GM18526 (cell line): ENCODE measurements around the gene MAGI3.

Source experiments
- POLR2A ChIP-seq: IDR thresholded peaks from 3 replicates; pipeline ENCODE4 v1.6.1; 2011; ENCODE audit not compliant: insufficient read length; ENCODE audit errors: extremely low read depth

Gene MAGI3

GRCh38 chr1:113467991-113468390, 77.7 kb downstream of the MAGI3 start:
- no peak for TF ChIP-seq POLR2A

- no peak for TF ChIP-seq POLR2A
These were observed 89.7 kb downstream of the MAGI3 start for GRCh38 chr1:113479713-113480676.

GRCh38 chr1:113488576-113489177, 98.4 kb downstream of the MAGI3 start:
- no peak for TF ChIP-seq POLR2A

GRCh38 chr1:113490384-113490783, 100.1 kb downstream of the MAGI3 start:
- no peak for TF ChIP-seq POLR2A

GRCh38 chr1:113493533-113493932, 103.2 kb downstream of the MAGI3 start:
- no peak for TF ChIP-seq POLR2A

GRCh38 chr1:113505357-113505756, 115.0 kb downstream of the MAGI3 start:
- no peak for TF ChIP-seq POLR2A

- TF ChIP-seq POLR2A, result no peak
These were observed 117.4 kb downstream of the MAGI3 start for GRCh38 chr1:113507552-113508214.

GRCh38 chr1:113508364-113509164, 118.2 kb downstream of the MAGI3 start:
- no peak for TF ChIP-seq POLR2A

- no peak for TF ChIP-seq POLR2A
These were observed 121.0 kb downstream of the MAGI3 start for GRCh38 chr1:113511269-113511668.

- no peak for TF ChIP-seq POLR2A
These were observed 125.2 kb downstream of the MAGI3 start for GRCh38 chr1:113515498-113515897.

- TF ChIP-seq POLR2A, result no peak
These were observed 127.0 kb downstream of the MAGI3 start for GRCh38 chr1:113517346-113517745.

GRCh38 chr1:113517983-113518382, 127.7 kb downstream of the MAGI3 start:
- no peak for TF ChIP-seq POLR2A

GRCh38 chr1:113519556-113519955, 129.2 kb downstream of the MAGI3 start:
- TF ChIP-seq POLR2A, result no peak

- TF ChIP-seq POLR2A, result no peak
These were observed 139.7 kb downstream of the MAGI3 start for GRCh38 chr1:113530021-113530420.

GRCh38 chr1:113531321-113531720, 141.0 kb downstream of the MAGI3 start:
- TF ChIP-seq POLR2A, result no peak
